AG20443 (cell line): ENCODE measurements around the gene DPYSL4.
A peak's percentile ranks its signal among the peaks of the same experiment; 100 is the strongest.

Experiments used
- DNase-seq: peaks from one replicate; pipeline ENCODE4 v3.0.0; 2012; ENCODE audit warnings: low spot score, mixed read lengths

The DPYSL4 gene

DNA sequence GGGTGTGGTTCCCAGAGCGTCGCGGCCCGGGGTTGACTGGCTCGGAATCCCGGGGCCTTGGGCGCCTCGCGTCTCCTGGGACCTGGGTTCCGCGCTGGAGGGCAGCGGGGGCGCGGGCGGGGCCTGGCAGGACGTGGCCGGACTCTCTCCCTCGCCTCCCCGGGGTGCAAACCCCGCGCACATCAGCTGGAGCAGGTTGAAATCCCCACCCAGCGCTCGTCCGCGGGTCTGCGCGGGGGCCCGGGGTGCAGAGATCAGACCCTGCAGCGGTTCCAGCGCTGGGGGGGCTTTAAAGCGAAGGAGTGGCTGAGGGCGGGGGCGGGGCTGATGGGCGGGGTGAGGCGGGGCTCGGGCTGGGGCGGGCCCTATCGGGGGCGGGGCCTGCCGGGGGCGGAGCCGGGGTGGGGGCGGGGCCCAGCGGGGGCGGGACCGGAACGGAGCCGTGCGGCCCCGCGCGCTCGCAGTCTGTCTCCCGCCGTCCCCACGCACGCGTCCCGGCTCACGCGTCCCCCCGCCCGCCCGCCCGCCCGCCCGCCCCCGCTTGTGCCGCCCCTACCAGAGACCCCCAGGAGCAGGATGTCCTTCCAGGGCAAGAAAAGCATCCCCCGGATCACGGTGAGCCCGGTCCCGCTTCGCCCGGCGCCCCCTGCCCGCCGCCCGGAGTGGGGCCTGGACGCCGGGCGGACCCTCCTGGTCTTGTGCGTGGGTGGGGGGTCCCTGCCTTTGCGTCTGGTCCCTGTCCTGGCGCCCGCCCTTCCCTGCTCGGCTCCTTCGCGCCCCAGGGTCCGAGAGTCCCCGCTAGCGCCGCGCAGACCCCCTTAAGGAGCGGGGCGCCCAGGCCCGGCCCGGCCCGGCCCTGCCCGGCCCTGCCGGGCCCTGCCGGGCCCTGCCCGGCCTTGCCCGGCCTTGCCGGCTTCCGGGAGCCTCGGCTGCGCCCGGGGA, at the start of gene DPYSL4:
Gene DPYSL4, plus strand, starts transcription at position 461 of the 942 bp plus-strand sequence. Its CDS starts 116 bp downstream, at position 577.
- peak; percentile 96 for DNase-seq

DNA sequence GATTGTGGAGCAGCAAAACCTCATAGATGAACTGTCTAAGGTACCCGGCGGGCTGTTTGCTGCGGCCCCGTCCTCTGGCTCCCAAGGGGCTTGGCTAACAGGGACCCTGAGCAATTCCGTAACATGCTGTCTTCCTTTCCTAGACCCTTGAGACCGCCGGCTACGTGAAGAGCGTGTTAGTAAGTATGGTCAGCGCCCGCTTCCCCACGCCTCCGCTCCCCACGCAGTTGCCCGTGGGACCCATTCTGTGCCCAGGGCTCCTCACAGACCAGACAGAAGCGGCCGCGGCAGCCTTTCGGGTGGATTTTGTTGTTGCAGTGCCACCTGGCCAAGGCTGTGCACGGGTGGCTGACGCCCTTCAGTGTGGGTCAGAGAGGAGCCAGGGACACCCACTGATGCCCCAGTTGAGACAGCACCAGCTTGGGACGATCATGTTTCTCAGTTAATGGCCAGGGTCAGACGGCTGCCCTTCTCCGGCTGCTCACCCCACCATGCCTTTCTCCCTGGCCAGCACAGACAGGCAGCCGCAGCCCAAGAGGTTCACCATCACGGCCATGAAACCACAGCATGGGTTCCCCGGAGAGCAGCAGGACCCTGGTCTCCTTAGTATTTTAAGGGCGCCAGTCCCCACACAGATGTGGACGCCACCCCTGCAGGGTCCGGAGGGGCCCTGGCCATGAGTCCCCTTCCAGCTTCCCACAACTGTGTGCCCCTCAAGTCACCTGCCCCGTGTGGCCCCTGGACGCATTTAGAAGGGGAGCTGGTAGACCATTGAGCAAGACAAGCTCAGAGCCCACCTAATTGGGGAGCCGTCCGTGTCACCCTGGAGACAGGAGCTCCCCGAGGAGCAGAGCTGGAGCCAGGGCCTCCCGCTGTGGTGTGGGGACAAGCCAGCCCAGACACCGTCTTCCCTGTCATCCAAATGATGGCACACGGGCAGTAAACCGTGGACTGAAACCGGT, 49.4 kb upstream of the DPYSL4 start:
- no peak for DNase-seq

DNA sequence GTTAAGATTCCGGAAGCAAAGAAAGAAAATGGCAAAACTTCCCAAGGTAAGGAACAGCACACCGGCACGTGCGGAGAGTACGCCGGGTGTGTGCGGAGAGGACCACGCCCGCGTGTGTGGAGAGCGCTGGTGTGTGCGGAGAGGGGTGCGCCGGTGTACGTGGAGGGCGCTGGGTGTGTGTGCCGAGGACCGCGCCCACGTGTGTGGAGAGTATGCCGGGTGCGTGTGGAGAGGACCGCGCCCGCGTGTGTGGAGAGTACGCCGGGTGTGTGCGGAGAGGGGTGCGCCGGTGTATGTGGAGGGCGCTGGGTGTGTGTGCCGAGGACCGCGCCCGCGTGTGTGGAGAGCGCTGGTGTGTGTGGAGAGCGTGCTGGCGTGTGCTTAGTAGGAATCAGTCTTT, 48.6 kb upstream of the DPYSL4 start:
- no peak for DNase-seq

DNA sequence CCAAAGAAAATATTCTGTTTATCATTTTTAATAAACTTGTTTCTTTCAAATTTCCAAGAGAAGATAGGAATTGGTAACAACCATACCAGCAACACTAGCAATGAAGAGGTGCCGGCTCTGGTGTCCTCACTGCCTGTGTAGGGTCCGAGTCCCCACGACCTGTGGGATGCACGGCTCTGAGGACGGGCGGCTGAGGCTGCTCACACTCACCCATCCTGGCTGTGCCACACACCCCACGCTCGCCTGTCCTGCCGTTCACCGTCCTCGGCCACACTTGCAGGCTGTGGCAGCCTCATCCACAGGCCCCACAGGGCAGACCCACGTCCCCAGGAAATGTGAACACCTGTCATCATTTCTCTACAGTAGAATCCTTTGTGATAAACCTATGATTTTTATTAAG, 48.2 kb upstream of the DPYSL4 start:
- DNase-seq = no peak

DNA sequence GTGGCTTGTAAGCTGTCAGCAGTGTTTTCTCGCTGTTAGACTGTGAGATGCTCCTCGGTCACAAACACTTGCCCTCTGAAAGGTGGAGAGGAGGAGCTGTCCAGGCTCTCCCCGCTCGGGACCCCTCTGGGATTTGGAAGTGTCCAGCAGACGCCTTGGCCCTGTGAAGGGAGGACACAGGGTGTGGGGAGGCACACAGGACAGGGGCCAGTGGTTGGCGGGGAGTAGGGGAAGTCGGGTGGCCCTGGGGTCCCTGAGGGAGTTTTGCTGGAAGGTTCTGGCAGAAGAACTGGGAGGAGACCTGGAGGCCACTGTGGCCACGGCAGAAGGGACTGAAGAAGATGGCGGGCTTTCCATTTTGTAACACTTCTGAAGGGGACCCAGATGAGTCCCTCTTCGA, 47.2 kb upstream of the DPYSL4 start:
- no peak for DNase-seq

DNA sequence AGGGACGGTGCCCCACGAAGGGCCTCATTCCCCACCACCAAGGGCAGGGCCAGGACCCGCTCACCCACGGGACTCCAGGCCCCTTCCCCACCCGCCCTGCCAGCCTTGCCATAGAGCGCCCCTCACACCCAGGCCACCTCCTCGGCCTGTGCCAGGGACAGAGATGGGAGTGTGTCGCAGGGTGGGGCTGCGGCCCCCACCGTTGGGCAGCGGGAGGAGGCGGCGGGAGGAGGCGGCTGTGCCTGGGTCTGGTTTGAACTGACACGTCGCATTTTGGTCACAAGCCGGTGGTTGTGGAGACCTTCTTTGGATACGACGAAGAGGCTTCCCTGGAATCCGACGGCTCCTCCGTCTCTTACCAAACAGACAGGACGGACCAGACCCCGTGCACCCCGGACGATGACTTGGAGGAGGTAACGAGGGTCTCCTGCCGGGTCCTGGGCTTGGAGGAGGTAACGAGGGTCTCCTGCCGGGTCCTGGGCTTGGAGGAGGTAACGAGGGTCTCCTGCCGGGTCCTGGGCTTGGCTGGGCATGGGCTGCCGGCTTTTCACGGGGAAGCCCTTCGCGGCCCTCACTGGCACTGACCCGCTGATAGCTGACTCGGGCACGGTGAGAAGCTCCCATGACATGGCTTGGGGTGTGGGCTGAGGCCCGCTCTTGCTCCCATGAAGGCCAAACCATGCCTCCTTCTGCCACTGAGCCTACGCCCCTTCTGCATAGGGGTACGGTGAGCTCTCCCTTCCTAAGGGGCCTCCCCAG, 46.4 kb upstream of the DPYSL4 start:
- DNase-seq = no peak

DNA sequence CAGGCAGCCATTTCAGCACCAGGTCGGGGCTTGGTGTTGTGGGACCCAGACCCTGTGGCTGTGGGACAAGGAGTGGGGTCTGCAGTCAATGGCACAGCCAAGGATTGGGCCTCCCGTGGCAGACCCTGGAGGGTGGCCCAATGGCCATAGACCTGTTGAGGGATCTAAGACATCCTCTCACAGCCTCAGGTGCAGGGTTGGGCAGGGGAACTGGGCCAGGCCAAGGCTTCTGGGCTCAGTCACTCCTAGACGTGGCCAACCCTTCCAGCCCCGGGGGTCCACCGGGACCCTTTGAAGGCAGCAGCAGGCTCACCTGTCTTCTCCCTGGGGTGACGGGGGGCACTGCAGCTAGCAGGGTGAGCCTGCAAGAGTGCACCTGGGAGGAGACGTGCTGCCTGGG, 45.7 kb upstream of the DPYSL4 start:
- DNase-seq = no peak

DNA sequence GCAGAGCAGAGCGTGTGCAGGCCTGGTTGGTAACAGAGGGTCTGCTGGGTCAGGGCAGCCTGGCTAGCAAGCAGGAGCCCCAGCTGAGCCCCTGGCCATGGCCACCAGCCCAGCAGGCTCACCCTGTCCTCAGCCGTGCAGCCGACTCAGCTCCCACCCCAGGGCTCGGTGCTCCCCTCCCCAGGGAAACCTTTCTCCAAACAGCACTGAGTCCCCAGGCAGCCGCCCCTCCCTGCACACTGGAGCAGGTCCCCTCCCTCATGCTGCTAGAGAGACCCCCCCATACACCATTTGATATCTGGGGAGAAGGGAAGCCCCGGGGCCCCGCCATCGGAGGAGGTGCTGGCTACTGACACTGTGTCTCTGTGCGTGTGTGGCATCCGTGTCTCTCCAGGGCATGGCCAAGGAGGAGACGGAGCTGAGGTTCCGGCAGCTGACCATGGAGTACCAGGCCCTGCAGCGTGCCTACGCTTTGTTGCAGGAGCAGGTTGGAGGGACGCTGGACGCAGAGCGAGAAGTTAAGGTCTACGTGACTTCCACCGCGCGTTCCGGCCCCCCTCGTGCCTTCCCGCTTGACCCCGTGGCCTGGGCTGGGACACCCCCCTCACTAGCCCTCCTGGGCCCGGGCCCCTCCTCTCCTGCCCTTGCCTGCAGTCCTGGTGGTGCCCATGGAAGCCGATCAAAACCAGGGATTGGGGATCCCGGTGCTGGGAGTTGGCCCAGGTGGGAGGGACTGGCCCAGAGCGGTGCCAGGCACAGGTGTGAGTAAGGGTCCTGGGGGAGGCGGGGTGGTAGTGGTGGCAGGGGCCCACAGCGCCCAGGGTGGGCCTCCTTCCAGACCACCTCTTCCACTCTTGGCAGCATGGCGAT, 45.0 kb upstream of the DPYSL4 start:
- DNase-seq = no peak

DNA sequence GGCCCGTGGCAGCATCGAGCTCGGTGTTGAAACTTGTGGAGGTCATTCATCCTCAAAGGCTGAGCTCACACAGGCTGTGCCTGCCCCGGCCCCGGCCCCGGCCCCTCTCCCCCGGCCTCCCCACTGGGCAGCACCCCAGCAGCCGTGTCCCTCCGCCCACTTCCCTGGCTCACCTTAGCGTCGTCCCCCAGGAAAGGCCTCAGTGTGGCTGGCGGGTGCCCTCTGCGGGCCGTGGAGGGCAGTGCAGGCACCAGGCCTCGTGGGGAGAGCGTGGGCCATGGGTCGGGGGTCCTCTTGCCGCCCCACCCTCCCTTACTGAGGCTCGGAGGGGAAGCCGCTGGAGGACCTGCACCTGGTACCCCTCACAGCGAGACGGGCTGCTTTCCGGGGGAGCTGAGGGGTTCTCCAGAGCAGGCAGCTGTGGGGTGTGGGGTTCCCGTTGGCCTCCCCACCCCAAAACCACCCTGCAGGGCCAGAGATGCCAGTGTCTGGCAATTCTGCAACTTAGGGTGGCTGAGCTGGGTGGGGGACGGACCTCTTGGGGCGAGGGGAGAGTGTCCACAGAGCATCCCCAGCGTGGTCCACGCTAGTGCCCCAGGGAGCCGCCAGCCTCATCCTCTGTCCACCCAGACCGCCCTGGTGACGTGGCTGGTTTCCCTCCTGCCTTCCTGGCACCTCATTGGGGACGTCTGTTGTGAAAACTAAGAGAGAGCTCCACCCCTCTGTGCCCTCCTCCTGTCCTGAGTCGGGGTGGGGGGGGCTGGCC, 44.2 kb upstream of the DPYSL4 start:
- peak; percentile 84 for DNase-seq

DNA sequence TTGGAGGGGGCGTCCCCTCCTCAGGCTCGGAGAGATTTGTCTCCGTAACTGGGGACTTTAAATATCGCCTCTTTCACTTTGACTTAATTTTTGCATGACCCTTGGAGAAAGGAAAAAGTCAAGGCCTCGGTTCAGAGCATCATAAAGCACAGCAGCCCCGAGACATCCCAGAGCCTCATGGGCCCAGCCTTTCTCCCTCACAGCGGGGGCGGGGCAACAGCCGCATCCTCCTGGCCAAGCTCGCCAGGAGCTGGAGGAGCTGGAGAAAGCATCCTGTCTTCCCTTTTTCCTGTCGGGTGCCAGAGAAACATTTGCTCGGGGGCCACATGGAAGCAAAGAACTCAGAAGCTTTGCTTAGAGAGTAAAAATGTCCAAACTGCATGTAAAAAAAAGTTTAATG, 43.6 kb upstream of the DPYSL4 start:
- DNase-seq = no peak

DNA sequence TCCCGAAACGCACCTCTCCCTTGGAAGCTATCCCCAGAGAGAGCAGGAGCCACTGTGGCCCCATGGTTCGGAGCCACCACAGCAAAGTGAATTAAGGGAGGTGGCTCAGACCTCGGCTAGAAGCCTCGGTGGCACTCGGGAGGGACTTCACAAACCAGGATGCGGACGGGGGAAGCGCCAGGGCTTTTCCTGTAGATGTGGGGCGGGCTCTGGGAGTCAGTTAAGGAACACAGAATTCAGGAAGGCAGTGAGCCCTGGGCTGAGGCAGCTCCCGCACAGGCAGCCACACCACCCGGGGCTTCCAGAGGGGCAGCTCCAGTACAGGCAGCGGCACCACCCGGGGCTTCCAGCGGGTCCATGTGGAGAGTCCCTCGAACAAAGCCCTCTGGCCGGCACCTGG, 42.7 kb upstream of the DPYSL4 start:
- DNase-seq = no peak

DNA sequence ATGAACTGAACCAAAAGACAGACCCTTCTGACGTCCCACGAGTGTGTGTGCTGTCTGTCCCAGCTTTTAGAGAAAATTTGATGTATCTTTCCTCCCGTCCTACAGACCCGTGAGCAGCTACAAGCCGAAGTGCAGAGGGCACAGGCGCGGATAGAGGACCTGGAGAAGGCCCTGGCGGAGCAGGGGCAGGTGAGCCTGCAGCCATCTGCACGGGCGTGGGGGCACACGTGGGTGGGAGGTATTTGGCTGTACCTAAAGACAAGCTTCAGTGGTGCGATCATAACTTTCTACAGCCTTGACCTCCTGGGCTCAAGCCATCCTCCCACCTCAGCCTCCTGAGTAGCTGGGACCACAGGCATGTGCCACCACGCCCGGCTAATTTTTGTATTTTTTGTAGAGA, 41.7 kb upstream of the DPYSL4 start:
- DNase-seq = no peak

DNA sequence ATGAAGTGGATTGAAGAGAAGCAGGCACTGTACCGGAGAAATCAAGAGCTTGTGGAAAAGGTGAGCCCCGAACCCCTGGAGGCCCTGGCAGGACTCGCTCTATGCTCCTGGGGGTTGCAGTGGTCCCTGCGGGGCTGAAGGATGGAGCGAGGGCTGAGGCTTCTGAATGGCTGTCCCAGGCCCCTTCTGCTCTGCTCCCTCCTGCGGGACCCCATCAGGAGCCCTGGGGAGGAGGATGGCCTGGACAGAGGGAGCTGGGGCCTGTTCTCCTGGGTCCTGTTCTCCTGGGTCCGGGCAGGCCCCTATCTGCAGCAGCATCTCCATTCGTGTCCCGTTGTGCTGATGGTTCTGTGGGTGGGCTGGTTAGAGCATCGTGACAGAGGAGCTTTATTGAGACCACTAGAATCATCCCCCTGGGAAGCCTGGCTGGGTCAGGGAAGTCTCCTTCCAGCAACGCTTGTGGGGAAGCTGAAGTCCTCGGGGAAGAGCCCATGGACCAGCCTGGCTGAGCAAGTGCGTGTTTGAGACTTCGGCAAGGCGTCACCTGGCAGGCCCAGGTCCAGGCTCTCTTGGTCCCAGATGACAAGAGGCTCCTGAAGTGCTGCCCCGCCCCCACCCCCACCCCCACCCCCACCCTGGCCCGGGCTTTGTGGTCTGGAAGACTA, 41.1 kb upstream of the DPYSL4 start:
- no peak for DNase-seq

DNA sequence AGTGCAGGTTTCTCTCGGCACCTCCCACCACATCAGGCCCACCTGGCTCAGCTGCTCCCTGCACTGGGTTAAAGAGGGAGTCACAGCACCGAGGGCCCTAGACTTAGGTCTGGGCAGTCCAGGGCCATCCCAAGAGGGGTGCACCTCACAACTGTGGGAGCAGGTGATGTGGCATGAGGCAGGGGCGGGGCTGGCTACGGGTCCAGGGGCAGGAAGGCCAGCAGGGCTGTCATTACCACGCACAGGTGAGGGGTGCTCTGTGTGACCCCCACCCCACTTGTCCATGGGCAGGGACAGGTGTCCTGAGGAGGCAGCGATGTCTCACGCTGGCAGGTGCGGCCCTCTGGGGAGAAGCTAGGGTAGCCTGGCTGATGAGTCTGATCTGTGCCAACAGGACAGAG, 40.5 kb upstream of the DPYSL4 start:
- DNase-seq = no peak

DNA sequence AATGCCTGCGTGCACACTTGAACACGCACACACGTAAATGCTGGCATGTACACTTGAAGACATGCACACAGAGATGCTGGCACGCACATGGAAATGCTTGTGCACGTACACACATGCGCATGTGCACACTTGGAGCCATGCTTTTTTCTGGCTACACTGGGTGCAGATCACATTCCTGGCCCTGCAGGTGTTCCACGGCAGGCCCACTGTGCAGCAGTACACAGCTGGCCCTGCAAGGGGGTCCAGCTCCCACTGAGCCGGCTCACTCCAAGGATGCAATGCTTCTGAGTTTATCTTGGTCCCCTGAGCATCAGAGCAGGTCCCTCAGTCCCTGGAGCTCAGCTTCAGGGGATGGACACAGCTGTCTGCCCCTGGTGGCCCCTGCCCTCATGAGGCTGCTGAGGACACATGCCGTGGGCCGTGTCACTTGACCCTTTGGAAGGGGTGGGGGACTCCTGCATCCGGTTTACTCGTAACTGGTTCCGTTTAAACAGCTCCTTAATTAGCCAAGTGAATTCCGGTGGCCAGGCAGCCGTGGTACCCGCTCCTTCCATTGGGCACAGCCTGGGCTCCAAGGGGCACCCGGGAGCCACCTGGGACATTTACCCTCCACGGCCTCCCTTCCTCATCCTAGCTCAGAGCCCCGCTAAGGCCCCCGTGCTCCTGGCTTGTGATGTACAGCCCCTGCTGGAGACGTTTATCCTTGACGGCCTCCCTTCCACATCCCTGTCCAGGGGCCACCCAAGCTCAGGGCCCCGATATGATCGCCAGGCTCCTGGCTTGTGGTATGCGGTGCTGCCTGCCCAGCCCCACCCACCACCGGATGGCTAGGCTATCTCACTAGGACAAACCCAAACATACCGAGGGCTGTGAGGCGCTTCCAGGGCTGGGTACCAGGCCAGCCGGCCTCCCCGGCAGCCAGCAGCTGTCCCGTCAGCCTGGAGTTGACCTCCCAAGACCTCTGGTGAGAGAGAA, 39.5 kb upstream of the DPYSL4 start:
- no peak for DNase-seq

DNA sequence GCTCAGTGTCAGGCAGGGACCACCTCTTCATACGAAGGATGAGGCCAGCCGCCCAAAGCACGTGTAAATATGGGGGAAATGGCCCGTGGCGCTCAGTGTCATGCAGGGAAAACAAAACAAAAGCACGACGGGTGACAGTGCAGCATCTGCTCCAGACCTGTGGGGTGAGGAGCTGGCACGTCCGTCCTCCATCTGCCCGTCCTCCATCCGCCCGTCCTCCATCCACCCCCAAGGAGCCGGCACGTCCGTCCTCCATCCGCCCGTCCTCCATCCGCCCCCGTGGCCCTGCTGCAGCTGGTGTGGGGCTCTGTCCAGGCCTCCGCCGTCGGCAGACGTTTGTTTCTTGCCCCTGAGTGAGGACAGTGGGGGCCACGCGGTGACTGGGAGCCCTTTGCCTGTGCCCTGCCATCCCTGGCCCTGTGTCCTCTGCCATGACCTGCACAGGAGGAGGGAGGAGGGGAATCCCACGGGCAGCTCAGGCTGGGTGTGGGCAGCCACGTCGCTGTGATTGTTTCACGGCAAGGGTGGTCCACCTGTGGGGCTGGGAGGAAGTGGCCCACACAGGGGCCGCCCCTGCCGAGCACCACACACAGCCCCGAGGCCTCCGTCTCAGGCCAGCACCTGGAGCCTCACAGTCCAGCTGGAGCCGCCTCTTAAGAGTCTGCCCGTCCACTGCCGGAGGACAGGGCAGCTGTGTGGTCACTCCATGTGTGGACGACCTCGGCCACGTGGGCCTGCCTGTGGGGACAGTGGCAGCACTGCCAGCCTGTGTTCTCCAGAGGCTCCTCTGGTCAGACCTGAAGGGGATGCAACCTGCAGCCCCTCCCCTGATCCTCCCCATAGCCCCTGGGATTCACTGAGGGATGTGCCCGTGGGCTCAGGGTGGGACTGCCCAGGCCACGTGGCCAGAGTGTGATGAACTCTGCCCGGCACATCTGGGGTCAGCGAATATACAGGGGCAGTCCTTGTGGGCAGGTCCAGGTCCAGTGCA, 38.2 kb upstream of the DPYSL4 start:
- DNase-seq = no peak

DNA sequence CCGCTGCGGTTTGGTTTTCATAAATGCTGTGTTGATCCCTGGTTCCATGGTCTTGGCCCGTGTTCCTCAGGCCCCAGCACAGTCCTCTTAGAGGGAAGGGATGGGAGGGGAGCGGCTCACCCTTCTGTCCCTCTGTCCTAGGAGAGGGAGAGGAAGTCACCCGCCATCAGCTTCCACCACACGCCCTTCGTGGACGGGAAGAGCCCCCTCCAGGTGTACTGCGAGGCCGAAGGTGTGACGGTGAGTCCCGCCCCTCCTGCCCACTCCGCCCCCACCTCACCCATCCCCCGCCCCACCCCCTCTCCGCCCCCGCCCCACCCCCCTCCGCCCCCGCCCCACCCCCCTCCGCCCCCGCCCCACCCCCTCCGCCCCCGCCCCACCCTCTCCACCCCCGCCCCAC, 37.5 kb upstream of the DPYSL4 start:
- no peak for DNase-seq
